ENCODE measurements around the gene SOX6. TPM values are rescaled to one million over a fixed set of nuclear protein-coding genes. Genes with fewer than 3 reads are reported as not detected.

Gene SOX6
- total and polyA plus RNA-seq, 8 donors, result 5.1 to 23.0 (median 18.7) TPM

GRCh38 chr11:15935373-15935772 is 421.0 kb downstream of the SOX6 start:
- H3K27ac ChIP-seq, result no peak overlapping the region
- no peak for FAIRE-seq
- WGBS, 2 donors, result 81 to 82% methylated on average over 8 of the region's 8 CpGs
- no peak for ATAC-seq
- no peaks in the 10 kb centered on the region for H3K27me3 ChIP-seq
- intact Hi-C loops (cut with DNase I), result no loop called here
- no peak for TF ChIP-seq CTCF (IDR thresholded peaks at IDR 0.05)
- H3K9me3 ChIP-seq, result no peaks in the 10 kb centered on the region
- no peak overlapping the region for H3K4me3 ChIP-seq
- H3K4me1 ChIP-seq, result no peaks in the 10 kb centered on the region
- H3K36me3 ChIP-seq, result no peaks in the 10 kb centered on the region
- no peak for DNase-seq

DNA sequence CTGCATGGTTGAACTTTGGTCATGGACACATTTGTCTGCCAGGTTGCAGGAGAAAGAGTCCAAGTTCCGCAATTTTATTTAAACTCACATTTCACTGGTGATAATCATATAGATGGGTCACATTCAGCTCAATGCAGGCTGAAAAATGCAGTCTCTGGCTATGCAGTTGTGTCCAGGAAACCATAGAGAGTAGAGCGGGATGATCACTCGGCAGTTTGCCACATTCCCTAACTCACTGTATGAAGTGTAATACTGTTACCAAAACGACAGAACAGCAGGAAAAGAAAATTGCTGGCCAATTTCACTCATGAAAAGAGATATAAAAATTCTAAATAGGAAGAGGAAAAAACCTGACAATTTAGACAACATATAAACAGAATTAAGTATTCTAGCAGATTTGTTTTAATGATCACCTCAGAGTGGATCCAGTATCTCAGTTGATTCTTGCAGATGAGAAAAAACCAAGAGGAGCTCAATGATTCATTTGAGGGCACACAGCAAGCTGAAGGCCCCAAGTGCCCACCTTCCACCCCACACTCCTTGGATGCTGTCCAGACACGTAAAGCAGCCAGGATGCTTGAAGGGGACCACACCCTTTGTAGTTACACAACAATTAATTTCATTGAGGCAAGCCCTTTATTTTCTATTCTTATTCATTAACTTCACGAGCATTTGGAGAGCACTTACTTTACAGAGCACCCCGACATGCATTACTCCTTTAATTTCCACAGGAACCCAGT is 422.3 kb downstream of the SOX6 start:
- WGBS, 2 donors, result 74 to 81% methylated on average over 7 of the region's 7 CpGs
- DNase-seq (no peak), ATAC-seq (no peak), FAIRE-seq (no peak)
- H3K27ac ChIP-seq, result no peak overlapping the region
- no peaks in the 10 kb centered on the region for H3K4me1 ChIP-seq
- H3K9me3 ChIP-seq, result no peaks in the 10 kb centered on the region
- intact Hi-C loops (cut with DNase I), result no loop called here
- no peak overlapping the region for H3K4me3 ChIP-seq
- no peak for TF ChIP-seq CTCF (IDR thresholded peaks at IDR 0.05)
- H3K27me3 ChIP-seq, result no peaks in the 10 kb centered on the region
- no peaks in the 10 kb centered on the region for H3K36me3 ChIP-seq

- DNase-seq, result no peak
- peak; percentile 66 for FAIRE-seq
- no peak for ATAC-seq
- H3K9me3 ChIP-seq, result no peaks in the 10 kb centered on the region
- 86 to 88% methylated on average over 3 of the region's 3 CpGs for WGBS, 2 donors
- intact Hi-C loops (cut with DNase I), result no loop called here
- H3K27me3 ChIP-seq, result no peaks in the 10 kb centered on the region
- TF ChIP-seq CTCF (IDR thresholded peaks at IDR 0.05), result no peak
- no peaks in the 10 kb centered on the region for H3K36me3 ChIP-seq
- H3K4me1 ChIP-seq, result no peaks in the 10 kb centered on the region
- H3K27ac ChIP-seq, result no peak overlapping the region
- no peak overlapping the region for H3K4me3 ChIP-seq
Measured at GRCh38 chr11:15932417-15932816, 423.9 kb downstream of the SOX6 start.

DNA sequence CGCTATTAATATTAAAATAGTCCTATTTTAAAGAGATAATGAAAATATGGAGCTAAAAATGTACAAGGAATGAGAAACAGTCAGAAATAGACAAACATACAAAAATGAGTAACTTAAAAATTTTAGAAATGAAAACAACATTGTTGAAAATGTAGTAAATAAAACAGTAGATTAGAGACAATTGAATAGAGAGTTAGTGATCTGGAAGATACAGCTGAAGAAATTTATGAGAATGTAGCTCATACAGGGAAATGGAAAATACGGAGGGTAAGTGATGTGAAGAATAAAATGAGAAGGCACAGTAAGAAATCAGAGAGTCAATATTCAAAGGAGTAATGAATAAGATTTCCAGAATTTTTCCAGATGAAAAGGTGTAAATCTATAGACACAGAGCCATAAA is 424.8 kb downstream of the SOX6 start:
- Histone ChIP-seq H3K4me3 (no peak overlapping the region), H3K27ac (no peak overlapping the region), H3K9me3 (no peaks in the 10 kb centered on the region), H3K27me3 (no peaks in the 10 kb centered on the region), H3K4me1 (no peaks in the 10 kb centered on the region), H3K36me3 (no peaks in the 10 kb centered on the region)
- 90 to 94% methylated on average over 2 of the region's 2 CpGs for WGBS, 2 donors
- no peak for DNase-seq
- intact Hi-C loops (cut with DNase I), result no loop called here
- TF ChIP-seq CTCF (IDR thresholded peaks at IDR 0.05), result no peak
- ATAC-seq, result no peak
- FAIRE-seq, result no peak

GRCh38 chr11:15930442-15931025 is 425.8 kb downstream of the SOX6 start:
- Histone ChIP-seq H3K27ac (no peak overlapping the region), H3K27me3 (no peaks in the 10 kb centered on the region), H3K36me3 (no peaks in the 10 kb centered on the region), H3K4me1 (no peaks in the 10 kb centered on the region), H3K9me3 (no peaks in the 10 kb centered on the region), H3K4me3 (no peak overlapping the region)
- DNase-seq (no peak), FAIRE-seq (no peak), ATAC-seq (no peak)
- no peak for TF ChIP-seq CTCF (IDR thresholded peaks at IDR 0.05)
- 70 to 71% methylated on average over 6 of the region's 6 CpGs for WGBS, 2 donors
- intact Hi-C loops (cut with DNase I), result no loop called here

Data from pancreas (tissue), 10 donors.